NCI-H748 (cell line): Measurements from ENCODE around the gene SLC4A8.

Source experiments
- DNase-seq: peaks from one replicate; lab custom pipeline; 2025; ENCODE audit not compliant: unreplicated experiment; lab: John Stamatoyannopoulos, UW

The SLC4A8 gene

DNA sequence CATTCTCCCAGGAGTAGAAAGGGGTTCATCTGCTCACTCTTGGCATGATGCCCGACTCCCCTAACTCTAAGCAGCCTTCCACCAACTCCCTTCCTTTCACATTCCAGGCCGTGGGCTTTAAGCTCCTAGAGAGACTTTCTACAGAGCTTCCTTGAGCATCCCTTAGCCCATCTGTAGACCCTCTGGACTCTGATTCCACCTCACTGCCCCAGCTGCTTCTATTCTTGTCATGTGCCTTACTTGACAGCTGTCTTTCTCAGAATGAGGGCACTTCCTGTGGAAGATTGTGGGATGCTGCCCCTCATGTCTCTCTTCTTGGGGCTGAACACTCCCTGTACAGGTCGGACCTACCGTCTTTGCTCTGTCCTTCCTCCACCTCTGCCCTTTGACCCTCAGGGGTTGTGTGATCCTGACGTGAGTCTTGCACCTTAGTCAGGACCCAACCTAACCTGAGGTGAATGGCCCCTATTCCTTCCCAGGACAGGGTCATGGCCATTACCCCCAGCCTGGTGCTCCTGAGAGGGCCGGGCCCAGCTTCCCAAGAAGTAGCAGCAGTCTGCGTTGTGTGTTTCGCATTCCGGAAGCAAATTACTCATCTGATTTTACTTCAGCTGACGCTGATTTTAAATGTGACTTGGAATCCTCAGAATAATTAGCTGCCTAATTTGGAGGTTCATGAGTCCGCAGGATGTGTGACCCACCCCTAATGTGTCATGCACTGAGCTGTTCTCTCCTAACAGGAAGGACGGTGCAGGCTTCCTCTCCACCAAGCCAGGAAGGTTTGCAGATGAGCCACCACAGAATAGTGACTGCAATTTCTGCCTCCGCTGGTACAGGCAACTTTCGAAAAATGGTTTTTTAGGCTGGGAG lies 30.7 kb upstream of the SLC4A8 start:
- no peak for DNase-seq

DNA sequence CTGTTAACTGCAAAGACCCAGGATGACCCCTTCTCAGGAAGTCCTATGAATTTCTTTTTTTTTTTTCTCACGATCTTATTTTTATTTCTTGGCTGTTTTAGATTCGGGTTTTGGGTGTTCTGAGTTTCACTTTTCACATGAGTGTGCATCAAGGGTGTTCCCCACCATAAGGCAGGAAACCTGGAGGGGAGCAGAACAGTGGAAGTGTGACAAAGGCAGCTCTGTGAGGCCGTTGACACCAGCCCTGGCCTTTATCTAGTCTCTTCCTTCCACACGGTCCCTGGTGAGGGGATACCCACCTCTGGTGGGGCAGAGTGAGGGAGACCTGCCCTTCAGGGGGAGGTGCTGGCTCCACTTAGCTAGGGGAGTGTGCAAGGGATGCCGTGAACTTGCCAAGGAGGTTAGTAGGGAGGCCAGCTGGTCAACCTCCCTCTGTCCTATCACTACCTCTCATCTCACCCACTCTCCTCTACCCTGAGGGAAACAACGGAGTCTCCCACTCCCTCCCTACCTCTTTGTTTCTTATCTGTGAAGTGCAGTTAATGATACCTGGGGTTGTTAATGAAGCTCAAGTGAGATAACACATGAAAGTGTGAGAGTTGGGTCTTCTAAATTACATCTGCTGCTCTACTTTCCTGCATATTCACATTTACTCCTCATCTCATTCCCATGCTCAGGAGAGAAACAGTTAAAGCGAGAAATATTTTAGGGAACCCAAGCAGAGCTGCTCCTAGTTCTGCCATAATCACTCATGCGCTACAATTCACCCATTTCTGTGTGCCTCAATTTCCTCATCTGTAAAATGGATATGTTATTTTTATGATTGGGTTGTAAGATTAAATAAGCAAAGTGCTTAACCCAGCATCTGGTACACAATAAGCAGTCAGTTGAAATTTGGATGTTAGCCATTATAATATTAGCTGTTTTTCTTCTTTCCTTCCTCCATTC lies 29.1 kb upstream of the SLC4A8 start:
- DNase-seq = no peak

DNA sequence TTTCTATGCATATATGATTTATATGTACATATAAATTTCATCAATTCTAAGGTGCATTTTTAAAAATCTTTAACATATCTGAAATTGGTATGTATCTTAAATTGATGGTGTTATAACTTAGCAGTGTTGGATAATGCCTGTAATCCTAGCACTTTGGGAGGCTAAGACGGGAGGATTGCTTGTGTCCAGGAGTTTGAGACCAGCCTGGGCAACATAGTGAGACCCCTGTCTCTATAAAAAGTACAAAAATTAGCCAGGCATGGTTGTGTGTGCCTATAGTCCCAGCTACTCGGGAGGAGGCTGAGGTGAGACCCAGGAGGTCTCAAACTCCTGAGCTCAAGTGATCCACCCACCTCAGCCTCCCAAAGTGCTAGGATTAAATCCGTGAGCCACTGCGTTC lies 27.0 kb upstream of the SLC4A8 start:
- DNase-seq = no peak

DNA sequence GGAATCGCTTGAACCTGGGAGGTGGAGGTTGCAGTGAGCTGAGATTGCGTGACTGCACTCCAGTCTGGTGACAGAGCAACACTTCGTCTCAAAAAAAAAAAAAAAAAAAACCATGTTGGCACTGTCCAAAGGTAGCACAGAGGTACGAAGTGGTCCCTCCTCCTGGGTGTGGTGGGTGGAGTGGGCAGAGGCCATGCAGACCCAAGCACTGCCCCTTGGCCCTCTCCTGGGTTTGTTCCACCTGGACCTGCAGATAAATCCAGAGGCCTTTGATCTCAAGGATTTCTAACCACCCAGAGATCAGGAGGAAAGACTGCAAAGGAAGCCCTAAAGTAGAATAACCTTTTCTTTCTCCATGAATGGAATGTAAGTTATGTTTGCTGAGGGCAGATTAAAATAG lies 24.7 kb upstream of the SLC4A8 start:
- DNase-seq = no peak

DNA sequence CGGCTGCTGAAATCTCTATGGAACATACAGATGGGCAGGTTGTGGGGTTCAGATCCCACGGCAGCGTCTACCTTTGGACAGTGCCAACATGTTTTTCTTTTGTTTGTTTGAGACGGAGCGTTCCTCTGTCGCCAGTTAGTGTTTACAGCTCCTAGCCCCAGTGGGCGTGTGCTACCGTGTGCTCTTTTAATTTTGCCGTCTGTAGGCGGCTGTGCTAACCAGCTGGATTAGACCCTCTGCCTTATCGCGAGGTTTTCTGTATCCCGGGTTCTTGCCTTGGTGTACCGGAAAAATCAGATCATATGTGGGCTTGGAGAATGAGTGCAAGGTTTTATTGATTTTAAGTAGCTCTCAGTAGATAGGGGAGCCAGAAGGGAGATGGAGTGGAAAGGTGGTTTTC lies 23.6 kb upstream of the SLC4A8 start:
- DNase-seq = peak; percentile 29

DNA sequence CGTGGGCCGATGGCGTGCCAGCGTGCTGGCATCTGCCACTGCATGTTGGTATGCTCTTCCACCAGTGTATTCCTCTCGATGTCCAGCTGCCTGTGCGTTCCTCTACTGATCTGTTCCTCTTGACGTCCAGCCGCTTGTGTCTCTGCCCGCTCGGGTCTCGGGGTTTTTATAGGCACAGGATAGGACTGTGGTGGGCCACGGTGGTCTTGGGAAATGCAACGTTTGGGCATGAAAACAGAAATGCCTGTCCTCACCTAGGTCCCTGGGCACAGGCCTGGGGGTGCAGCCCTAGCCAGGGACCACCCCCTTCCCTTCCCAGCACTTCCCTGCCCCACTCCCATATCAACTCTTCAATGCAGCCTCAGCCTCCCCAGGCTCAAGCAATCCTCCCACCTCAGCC lies 23.1 kb upstream of the SLC4A8 start:
- DNase-seq = no peak

DNA sequence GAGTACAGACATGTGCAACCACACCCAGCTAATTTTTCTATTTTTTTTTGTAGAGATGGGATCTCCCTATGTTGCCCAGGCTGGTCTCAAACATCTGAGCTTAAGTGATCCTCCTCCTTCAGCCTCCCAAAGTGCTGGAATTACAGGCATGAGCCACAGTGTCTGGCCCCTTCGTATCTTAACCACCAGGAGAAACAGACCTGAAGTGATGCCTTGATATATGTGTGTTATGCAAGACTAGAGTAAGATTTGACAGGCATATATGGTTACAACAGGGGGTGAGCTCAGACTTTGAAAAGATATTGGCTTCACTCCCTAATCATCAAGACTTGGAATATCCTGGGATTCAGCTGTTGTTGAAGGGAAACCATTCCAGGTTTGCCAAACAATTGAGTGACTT lies 22.7 kb upstream of the SLC4A8 start:
- DNase-seq = no peak

DNA sequence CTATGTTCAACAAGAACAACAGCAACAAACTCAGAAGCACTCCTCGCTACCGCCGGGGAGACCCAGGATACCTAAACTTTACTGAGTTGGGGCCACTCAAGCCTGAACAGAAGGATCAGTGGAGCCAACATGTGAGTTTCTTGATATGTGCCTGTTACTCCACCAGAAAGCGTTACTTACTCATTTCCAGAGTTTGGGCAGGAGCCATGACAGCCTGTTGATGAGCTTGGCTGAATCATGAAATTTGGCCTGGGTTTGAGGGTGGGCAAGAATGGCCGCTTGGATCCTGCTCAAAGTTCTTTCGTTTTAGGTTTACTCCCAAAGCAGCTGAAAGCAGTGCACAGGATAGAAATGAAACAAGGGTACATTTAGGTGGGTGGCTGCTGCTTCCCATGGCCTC lies 21.5 kb upstream of the SLC4A8 start:
- no peak for DNase-seq

DNA sequence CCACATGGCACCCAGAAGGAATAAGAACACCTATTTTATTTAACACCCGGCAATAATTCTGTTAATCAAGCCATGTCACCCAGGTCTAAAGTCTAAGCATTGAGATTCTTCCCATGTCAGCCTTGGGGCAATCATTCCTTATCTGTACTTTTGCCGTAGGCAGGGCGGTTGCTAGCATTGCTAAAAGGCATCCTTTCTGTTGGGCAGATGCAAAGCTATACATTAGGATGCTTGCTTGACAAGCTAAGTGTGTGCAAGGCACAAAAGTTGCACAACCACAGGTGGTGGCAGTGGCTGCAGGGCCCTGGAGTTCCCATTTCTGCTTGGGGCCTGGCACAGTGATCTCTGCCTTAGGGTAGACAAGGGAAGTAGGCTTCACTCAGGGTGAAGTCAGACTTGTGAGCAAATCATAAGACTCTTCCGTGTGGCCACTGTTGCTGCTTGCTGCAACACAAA lies 20.9 kb upstream of the SLC4A8 start:
- no peak for DNase-seq

DNA sequence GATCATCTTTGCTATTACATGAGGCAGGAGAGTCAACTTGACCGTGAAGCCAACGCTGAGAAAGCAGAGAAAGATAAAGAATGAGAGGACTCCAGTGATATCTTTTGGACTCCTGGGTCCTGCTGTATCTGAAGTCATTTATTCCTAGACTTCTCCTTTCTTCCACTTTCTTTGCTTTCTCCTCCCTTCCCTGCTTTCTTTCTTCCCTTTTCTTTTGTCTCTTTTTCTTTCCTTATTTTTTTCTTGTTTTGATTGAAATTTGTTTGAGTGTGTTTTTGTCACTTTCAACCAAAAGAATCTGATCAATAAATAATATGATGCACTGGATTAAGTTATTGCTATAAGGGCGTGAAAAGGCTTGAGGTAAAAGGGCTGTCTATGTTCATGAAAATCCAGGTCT lies 20.0 kb upstream of the SLC4A8 start:
- DNase-seq = no peak

DNA sequence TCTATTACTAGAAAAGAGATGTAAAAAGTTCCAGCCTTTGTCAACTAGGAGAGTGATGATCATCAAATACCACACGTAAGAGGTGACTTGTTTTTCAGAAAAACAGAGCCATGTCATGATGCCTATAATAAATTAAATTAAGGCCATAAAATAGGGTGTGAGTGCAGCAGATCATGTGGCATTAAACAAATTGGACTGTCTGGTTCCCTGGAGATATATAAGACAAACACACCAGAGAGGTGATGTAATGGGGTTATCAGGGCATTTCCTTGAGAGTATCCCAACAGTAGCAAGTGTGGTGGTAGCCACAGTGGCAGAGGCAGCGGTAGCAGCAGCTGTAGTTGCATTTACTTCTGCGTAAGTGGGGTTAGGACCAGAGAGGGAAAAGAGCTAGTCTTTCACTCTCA lies 18.8 kb upstream of the SLC4A8 start:
- peak; percentile 62 for DNase-seq

DNA sequence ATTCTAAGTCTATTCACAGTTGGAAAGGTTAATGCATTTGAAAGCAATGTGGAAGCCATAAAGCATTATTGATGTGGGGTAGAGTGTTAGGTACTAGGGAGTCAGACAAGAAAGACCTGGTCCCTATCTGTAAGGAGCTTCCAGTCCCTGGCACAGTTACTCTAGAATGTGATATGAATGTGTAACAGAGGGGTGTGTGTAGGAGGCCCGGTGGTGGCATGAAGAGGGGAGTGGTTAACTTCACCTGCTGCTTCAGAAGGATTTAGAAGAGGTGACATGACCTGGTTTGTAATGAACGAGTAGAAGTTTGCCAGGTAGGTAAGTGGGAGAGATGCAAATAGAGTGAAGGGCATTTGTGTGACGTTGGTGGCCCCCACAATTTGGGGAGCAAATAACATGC lies 18.3 kb upstream of the SLC4A8 start:
- no peak for DNase-seq

DNA sequence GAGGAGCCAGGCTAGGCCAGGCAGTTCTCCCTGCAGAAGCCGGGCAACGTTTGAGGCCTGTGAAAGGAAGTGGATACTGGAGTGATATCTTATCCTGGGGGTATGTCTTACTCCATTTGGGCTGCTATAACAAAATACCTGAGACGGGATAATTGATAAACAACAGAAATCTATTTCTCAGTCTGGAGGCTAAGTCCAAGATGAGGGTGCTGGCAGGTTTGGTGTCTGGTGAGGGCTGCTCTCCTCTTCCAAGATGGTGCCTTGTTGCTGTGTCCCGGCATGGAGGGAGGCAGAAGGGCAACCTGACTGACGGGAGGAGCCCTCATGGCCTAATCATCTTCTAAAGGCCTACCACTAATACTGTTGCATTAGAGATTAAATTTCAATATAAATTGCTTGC lies 17.8 kb upstream of the SLC4A8 start:
- no peak for DNase-seq

DNA sequence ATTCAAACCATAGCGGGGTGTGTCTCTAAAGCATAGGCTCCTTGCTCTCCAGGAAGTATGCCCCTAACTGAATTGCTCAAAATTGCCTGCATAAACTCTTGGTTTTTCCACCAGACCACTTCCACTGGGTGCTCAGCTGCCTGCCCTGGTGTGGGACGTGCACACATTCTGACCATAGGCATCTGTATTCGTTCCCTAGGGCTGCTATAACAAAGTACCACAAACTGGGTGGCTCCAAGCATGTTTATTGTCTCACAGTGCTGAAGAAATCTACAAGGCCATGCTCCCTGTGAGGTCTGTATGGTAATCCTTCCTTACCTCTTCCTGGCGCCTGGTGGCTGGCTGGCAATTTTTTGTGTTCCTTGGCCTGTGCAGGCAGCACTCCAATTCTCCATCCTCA lies 17.0 kb upstream of the SLC4A8 start:
- no peak for DNase-seq

DNA sequence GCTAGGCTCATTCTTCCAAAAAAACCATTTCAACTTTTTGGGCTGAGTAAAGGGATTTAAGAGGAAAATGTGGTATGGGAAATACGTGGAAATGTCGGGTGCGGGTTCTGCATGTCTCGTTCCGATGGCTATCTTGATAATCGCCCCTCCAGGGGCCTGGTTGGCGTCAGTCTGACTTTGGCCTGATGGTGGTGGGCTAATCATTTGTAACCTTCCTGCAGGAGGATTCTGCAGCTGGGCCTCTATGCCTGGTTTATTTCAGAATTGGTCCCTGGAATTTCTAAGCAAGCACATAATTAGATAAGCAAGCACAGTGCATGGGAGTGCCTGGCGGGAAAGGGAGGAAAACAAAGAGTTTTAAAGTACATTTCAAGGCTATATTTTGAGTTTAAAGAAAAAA lies 14.8 kb upstream of the SLC4A8 start:
- no peak for DNase-seq

DNA sequence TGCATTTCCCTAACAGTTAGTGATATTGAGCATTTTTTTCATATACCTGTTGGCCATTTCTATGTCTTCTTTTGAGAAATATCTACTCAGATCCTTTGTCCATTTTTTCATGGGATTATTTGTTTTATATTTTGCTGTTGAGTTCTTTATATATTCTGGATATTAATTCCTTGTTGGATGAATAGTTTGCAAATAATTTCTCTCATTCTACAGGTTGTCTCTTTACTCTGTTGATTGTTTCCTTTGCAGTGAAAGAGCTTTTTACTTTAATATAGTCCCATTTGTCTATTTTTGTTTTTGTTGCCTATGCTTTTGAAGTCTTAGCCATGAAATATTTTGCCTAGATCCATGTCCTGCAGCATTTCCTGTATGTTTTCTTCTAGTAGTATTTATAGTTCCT lies 11.5 kb upstream of the SLC4A8 start:
- no peak for DNase-seq

DNA sequence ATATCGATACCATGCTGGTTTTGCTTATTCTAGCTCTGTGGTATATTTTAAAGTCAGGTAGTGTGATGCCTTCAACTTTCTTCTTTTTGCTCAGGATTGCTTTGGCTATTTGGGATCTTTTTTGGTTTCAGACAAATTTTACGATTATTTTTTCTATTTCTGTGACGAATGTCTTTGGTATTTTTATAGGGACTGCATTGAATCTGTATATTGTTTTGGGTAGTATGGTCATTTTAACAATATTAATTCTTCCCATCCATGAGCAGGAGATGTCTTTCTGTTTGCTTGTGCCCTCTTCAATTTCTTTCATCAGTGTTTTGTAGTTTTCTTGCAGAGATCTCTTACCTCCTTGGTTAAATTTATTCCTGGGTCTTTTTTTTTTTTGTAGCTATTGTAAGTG lies 10.8 kb upstream of the SLC4A8 start:
- DNase-seq = no peak

DNA sequence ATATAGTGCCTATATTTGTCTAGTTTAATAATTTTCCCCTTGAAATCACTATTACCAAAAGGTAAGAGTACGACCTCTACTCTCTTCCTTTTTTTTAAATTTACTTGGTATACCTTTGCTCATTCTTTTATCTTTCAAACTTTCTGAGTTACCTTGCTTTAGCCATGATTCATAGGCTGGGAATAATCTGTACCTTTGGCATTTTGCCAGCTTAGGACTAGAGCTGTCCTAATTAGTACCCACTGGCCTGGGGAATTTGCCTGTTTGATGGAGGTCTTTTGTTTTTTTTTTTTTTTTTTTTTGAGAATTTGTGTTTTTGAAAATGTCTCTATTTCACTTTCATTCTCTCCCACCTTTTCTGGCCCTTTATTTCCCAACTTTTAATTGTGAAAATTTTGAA lies 8.7 kb upstream of the SLC4A8 start:
- DNase-seq = peak; percentile 50

DNA sequence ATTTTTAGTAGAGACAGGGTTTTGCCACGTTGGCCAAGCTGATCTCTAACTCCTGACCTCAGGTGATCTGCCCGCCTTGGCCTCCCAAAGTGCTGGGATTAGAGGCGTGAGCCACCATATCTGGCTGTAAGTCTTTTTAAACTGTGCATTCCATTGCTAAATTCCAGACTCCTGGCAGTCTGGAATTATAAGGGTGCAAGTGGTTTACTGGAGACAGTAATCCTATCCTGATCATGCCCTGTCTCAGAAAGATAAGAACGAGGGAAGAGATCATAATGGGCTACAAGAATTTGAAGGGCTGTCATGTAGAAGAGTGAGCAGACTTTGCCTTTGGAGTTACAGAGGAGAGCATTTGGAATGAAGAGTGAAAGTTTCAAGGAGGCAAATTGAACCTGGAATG lies 6.8 kb upstream of the SLC4A8 start:
- no peak for DNase-seq

DNA sequence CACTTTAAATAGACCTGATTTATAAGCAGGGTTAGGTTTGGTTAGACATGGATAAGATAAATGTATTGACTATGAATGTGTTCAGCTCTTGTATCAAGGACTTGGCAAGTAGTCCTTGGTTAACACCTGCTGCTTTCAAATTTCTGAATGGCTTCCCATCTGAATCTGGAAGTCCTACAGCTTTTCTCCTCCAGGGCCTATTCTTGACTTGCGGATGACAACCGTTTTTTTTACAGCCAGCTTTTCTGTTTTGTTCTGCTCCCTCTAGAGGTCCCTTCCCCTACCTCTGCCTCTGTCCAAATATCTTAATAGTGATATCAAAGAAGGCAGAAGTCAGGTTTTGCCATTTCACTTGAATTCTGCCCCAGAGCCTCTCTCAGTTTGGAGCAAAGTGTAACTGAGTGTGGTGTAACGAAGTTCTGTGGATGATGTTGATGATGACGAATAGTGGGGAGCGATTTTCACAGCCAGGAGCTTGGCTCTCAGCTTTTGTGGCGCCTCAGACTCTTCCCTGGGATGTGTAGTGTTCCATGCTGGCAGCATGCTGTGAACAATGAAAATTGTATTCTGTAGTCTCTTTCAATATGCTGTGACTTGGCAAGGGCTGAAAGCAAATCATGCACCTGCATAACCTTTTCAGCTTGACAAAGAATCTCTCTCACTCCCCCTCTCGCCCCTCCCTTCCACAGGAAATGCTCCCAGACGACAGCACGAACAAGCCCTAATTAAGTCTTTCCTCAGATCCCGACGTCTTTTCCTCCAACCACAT lies 5.0 kb upstream of the SLC4A8 start:
- peak; percentile 94 for DNase-seq

DNA sequence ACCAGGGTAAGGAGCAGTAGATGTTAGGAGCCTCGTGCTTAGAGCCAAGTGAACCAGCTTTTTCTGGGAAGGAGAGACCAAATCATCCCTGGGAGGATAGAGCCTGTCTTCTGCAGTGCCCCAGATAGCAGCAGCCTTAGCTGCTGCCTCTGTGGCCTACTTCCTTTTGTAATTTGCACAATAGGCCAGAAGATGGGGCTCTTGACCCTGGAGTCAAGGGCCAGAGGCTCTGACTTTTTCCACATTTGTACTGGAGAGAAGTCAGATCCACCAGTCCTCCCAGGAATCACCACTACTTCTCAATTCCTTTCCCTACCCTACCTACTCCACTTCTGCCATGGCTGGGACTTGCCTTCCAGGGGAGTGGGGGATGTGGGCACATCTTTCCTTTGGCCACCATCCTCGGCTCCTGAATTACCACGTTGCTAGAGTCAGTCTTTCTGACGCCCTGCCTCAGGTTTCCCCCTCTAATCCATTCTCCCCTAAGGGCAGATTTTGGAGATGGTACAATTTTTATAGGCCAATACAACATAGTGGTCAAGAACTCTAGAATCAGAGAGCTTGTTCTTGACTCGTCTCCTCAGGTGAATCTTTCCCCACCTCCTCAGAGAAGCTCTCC lies 3.3 kb upstream of the SLC4A8 start:
- DNase-seq = peak; percentile 84
